Glomerular endothelial cell (primary cell): ENCODE results near the gene SESTD1. TPM values are rescaled to one million over a fixed set of nuclear protein-coding genes. Genes with fewer than 3 reads are reported as not detected.

Source experiments
- DNase-seq: peaks from one replicate; pipeline ENCODE4 v3.0.0-alpha.2; 2011; ENCODE audit warnings: low read depth, low spot score; ENCODE audit errors: extremely low read depth
- total RNA-seq: library from RNA; depleted of rRNA; stranded (reverse); fragments of >200 nt; gene quantifications from 2 replicates; pipeline ENCODE4 v1.2.3, GENCODE V29; 2015

SESTD1 gene
- 15.1 and 22.1 TPM in 2 replicates for total RNA-seq

- no peak for DNase-seq
Measured at GRCh38 chr2:179264368-179265081, at the start of gene SESTD1. SESTD1 (minus strand) TSS chr2:179264832; CDS start chr2:179191841, 72,991 bp downstream.

DNA sequence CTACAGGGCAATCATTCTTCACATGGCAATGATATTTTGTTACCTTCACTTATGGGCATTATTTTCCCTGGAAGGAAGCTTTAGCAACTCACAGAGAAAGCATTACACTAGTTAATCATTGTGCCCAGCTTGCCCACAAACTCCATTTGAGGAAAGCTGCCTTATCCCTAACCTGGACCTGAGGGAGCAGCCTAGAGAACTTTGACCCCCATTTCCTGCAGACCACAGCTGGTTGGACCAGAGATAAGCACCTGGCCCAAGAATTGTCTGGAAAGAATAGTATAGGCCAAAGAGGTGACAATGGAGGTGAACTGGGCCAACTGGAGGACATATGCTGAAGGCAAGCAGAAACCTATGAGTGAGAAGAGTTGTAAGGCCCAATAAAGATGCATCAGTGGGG is 48.4 kb upstream of the SESTD1 start:
- DNase-seq = no peak

GRCh38 chr2:179311101-179311500 is 46.5 kb upstream of the SESTD1 start:
- no peak for DNase-seq

GRCh38 chr2:179307616-179308371 is 43.2 kb upstream of the SESTD1 start:
- DNase-seq = no peak

DNA sequence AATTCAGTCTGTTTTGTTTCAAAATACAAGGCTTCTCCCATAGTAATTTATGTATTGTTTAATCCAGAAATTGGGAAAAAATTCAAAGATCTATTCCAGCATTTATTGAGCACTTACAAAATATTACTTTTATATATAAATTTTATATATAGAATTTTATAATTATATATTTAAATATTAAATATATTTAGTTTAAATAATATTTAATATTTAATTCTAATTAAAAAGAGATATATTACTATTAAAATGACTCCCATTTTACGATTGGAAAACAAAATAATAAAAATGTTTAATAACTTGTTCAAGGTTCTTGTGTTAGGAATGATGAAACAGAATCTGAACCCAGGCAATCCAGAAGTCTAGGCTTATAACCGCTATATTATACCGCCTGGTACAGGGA is 40.5 kb upstream of the SESTD1 start:
- DNase-seq = no peak

- DNase-seq = no peak
Measured at GRCh38 chr2:179304424-179304823, 39.8 kb upstream of the SESTD1 start.

DNA sequence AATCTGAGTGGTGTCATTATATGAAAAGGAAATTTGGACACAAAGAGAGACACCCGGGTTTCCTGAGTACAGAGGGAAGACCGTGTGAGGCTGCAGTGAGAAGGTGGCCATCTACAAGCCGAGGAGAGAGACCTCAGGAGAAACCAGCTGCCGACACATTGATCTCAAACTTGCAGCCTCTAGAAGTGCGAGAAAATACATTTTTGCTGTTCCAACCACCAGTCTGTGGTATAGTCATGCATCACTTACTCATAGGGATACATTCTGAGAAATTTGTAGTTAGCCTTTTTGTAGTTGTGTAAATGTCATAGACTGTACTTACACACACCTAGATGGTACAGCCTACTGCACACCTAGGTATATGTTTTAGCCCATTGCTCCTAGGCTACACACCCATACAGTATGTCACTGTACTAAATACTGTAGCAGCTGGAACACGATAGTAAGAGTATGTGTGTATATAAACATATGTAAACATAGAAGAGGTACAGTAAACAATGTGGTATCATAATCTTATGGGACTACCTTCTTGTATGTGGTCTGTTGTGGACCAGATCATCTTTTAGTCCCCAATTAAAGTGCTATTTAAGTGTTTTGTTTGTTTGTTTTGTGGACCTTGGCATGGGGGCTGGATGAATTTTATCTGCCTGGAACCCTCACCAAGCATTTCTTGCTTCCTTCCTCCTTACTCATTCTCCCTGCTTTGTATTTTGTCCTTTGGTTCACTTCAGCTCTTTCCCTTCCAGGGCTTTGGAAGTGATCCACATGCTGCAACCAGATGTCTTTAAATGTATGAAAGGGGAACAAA is 38.3 kb upstream of the SESTD1 start:
- DNase-seq = no peak

DNA sequence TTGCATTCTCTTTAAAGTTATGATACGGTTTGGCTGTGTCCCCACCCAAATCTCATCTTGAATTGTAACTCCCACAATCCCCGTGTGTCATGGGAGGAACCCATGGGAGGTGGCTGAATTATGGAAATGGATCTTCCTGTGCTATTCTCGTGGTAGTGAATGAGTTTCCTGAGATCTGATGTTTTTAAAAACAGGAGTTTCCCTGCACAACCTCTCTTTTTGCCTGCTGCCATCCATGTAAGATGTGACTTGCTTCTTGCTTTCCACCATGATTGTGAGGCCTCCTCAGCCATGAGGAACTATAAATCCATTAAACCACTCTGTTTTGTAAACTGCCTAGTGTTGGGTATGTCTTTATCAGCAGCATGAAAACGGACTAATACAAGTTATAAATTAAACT is 37.5 kb upstream of the SESTD1 start:
- DNase-seq = no peak

DNA sequence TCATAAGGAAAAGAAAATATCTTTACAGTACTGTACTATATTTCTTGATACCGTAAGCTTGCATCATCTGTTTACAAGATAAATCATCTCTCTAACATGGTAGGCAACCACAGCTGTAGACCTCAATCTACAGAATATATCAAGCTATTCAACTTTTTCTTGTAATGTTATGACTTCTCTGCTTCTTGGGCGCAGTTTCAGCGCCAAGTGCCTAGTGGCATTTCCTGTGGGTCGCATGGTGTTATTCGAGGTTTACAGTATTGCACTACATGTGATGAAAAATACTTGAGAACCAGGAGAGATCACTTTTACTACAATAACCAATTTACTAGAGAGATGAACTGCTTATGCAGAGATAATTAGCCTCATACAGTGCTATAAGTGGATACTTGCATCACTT is 34.0 kb upstream of the SESTD1 start:
- no peak for DNase-seq

- no peak for DNase-seq
Measured at GRCh38 chr2:179297927-179298326, 33.3 kb upstream of the SESTD1 start.

GRCh38 chr2:179290329-179290728 is 25.7 kb upstream of the SESTD1 start:
- DNase-seq = no peak

- DNase-seq = no peak
Measured at GRCh38 chr2:179285060-179285459, 20.4 kb upstream of the SESTD1 start.

DNA sequence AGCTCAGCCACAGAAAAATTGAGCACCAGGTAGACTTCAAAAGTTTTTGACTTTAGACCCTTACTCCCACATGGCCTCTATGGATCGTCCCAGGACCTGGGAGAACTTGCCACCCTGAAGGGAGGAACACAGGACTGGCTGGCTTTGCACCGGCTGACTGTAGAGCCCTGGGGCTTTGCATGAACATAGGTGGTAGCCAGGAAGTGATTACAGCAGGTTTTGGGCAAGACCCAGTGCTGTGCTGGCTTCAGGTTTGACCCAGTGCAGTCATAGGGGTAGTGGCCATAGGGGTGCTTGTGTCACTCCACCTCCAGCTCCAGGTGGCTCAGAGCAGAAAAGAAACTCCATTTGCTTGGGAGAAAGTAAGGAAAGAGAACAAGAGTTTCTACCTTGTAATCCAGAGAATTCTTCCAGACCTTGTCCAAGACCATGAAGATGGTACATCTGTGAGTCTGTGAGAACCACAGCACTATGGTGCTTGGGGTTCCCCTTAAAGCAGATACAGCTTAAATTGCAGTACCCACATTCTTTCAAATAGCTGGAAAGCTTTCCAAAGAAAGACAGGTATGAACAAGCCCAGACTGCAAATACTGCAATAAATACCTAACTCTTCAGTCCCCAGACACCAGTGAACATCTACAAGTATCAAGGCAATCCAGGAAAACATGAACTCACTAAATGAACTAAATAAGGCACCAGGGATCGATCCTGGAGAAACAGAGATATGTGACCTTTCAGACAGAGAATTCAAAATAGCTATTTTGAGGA is 13.0 kb upstream of the SESTD1 start:
- DNase-seq = no peak

- no peak for DNase-seq
Measured at GRCh38 chr2:179275253-179276012, 10.8 kb upstream of the SESTD1 start.

DNA sequence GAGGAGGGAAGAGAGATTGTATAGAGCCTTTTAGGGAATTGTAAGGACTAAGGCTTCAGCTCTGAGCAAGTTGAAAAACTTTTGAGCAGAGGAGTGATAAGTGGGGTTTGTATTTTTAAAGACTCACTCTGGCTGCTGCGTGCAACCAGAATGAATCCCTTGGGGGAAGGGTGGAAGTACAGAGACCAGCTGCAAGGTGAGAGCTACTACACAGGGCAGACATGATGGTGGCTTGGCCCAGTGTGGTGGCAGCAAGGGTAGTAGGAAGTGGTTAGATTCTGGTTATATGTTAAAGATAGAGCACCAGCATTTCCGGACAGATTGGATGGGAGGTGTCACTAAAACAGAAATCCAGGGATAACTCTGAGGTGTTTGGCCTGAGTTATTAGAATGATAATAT is 10.1 kb upstream of the SESTD1 start:
- no peak for DNase-seq

GRCh38 chr2:179273461-179273962 is 8.9 kb upstream of the SESTD1 start:
- DNase-seq = no peak

GRCh38 chr2:179272406-179273192 is 8.0 kb upstream of the SESTD1 start:
- DNase-seq = no peak

GRCh38 chr2:179270689-179271088 is 6.1 kb upstream of the SESTD1 start:
- DNase-seq = no peak
